Endothelial cell of umbilical vein (primary cell): ENCODE measurements around the gene OSCAR. TPM values are rescaled to one million over a fixed set of nuclear protein-coding genes. Genes with fewer than 3 reads are reported as not detected.

Experiments used
- BruUV-seq: library from RNA; stranded (reverse); fragments of 400-500 nt; replicated peaks from 2 replicates; lab custom pipeline; 2021; lab: Mats Ljungman, UMichigan
- CTCF ChIA-PET: fragments of 300-600, 350-600 bp; sonication (Branson Sonifier 250); formaldehyde crosslinking; loops from one replicate; lab custom pipeline; 2021; ENCODE audit warnings: antibody characterized with exemption, inconsistent platforms; lab: Charles Lee
- POLR2A ChIA-PET: fragments of 300-600, 350-600 bp; sonication (Branson Sonifier 250); formaldehyde crosslinking; loops from one replicate; lab custom pipeline; 2021; ENCODE audit warnings: antibody characterized with exemption, inconsistent platforms; lab: Charles Lee
- DNase-seq: peaks from one replicate; pipeline ENCODE4 v3.0.0-alpha.2; 2011; ENCODE audit warnings: low read depth, low spot score
- FAIRE-seq: peaks from 2 replicates; lab custom pipeline; 2011; peaks lifted over from hg19 to GRCh38; lab: Jason Lieb, UNC
- H2AFZ ChIP-seq: 2 replicates; pipeline ENCODE4 v1.6.0; 2012; ENCODE audit warnings: low read depth, low read length, control low read depth, inconsistent platforms
- H3K27ac ChIP-seq: 2 replicates; pipeline ENCODE4 v1.5.1; 2011; ENCODE audit warnings: low read depth, mild to moderate bottlenecking, control low read depth, low read length, moderate library complexity; ENCODE audit not compliant: insufficient read depth
- H3K27me3 ChIP-seq, 2 experiments: 2 replicates each; pipeline versions ENCODE4 v1.6.0 to v1.6.1; 2011; ENCODE audit warnings: low read length in 2 of 2, mixed read lengths in 1 of 2; ENCODE audit not compliant: control insufficient read depth in 2 of 2, insufficient read depth in 2 of 2
- H3K36me3 ChIP-seq, 2 experiments: 2 replicates in 1 of 2; 3 replicates in 1 of 2; pipeline ENCODE4 v1.5.1; 2011; ENCODE audit warnings: low read length in 2 of 2, mild to moderate bottlenecking in 1 of 2, moderate library complexity in 1 of 2; ENCODE audit not compliant: control insufficient read depth in 2 of 2, insufficient read depth in 2 of 2; ENCODE audit errors: extremely low read depth in 1 of 2
- H3K4me1 ChIP-seq: 3 replicates; pipeline ENCODE4 v1.5.1; 2011; ENCODE audit warnings: mild to moderate bottlenecking, low read length; ENCODE audit not compliant: control insufficient read depth, insufficient read depth; ENCODE audit errors: extremely low read depth
- H3K4me2 ChIP-seq: 2 replicates; pipeline ENCODE4 v1.6.1; 2011; ENCODE audit warnings: low read length, control low read depth, mixed read lengths; ENCODE audit not compliant: insufficient read depth
- H3K4me3 ChIP-seq, 3 experiments: fragments of 200-600 bp in 1 of 3; sonication (generic), shearing (Covaris generic) in 1 of 3; replicated peaks in 1 of 3; 2 replicates each; pipeline ENCODE4 v1.5.1; 2011 to 2016; ENCODE audit warnings: control low read depth in 3 of 3, low read length in 3 of 3, mild to moderate bottlenecking in 2 of 3, inconsistent platforms in 1 of 3, low read depth in 1 of 3, moderate library complexity in 1 of 3; ENCODE audit not compliant: insufficient read depth in 1 of 3
- H3K79me2 ChIP-seq: 2 replicates; pipeline ENCODE4 v1.6.0; 2012; ENCODE audit warnings: low read length, inconsistent platforms; ENCODE audit not compliant: control insufficient read depth, insufficient read depth
- H3K9ac ChIP-seq: replicated peaks from 2 replicates; pipeline ENCODE3; 2011; ENCODE audit warnings: low read length, control low read depth; ENCODE audit not compliant: insufficient read depth; ENCODE audit errors: extremely low read depth
- H3K9me1 ChIP-seq: replicated peaks from 3 replicates; pipeline ENCODE4 v1.6.0; 2011; ENCODE audit warnings: mild to moderate bottlenecking, low read length; ENCODE audit not compliant: control insufficient read depth, insufficient read depth; ENCODE audit errors: extremely low read depth
- H3K9me3 ChIP-seq: replicated peaks from 2 replicates; pipeline ENCODE4 v1.5.1; 2012; ENCODE audit warnings: low read length, inconsistent platforms; ENCODE audit not compliant: control insufficient read depth, insufficient read depth
- H4K20me1 ChIP-seq: replicated peaks from 2 replicates; pipeline ENCODE3; 2011; ENCODE audit warnings: mild to moderate bottlenecking, low read length; ENCODE audit not compliant: control insufficient read depth, insufficient read depth; ENCODE audit errors: extremely low read depth
- CTCF ChIP-seq, 2 donors: IDR thresholded peaks; 1 replicate in 1 of 2; 2 replicates in 1 of 2; pipeline ENCODE4 v1.5.1; 2011; ENCODE audit warnings: low read length in 2 of 2, mild to moderate bottlenecking in 2 of 2, moderate library complexity in 2 of 2, control low read depth in 1 of 2, inconsistent platforms in 1 of 2, low read depth in 1 of 2; ENCODE audit not compliant: insufficient read depth in 1 of 2; ENCODE audit errors: extremely low read depth in 1 of 2
- EZH2 ChIP-seq: IDR thresholded peaks from 2 replicates; pipeline ENCODE4 v1.6.1; 2012; ENCODE audit warnings: borderline replicate concordance, low read depth, mild to moderate bottlenecking, moderate library complexity, low read length, inconsistent platforms; ENCODE audit not compliant: severe bottlenecking
- FOS ChIP-seq: IDR thresholded peaks from 2 replicates; pipeline ENCODE4 v1.6.1; 2011; ENCODE audit warnings: mild to moderate bottlenecking, low read length, moderate library complexity, borderline replicate concordance; ENCODE audit not compliant: insufficient read depth
- GATA2 ChIP-seq: IDR thresholded peaks from 2 replicates; pipeline ENCODE4 v1.7.0; 2011; ENCODE audit warnings: low read depth, mild to moderate bottlenecking, moderate library complexity, mixed read lengths, low read length; ENCODE audit not compliant: insufficient read length, insufficient read depth
- JUN ChIP-seq: IDR thresholded peaks from 2 replicates; pipeline ENCODE4 v1.6.1; 2011; ENCODE audit warnings: borderline replicate concordance, low read depth; ENCODE audit not compliant: insufficient read length, insufficient read depth
- MAX ChIP-seq: IDR thresholded peaks from 2 replicates; pipeline ENCODE4 v1.6.1; 2011; ENCODE audit not compliant: insufficient read depth, insufficient read length
- MYC ChIP-seq: IDR thresholded peaks from one replicate; pipeline ENCODE4 v1.6.1; 2011; ENCODE audit warnings: mild to moderate bottlenecking, low read depth, low read length
- POLR2A ChIP-seq: IDR thresholded peaks from 2 replicates; pipeline ENCODE4 v1.6.1; 2012; ENCODE audit warnings: low read depth, mild to moderate bottlenecking, control low read depth, low read length
- POLR2AphosphoS5 ChIP-seq: IDR thresholded peaks from 2 replicates; pipeline ENCODE4 v1.6.1; 2012; ENCODE audit warnings: low read depth, mild to moderate bottlenecking, control low read depth, low read length, moderate library complexity; ENCODE audit not compliant: insufficient read depth
- dilution Hi-C: fragments of 300-500 bp; cut with MboI; formaldehyde crosslinking; loops from one replicate; pipeline ENCODE4 v1.15.0; 2019; ENCODE audit warnings: low sequenced_read_pairs; ENCODE audit not compliant: extremely low pct_ligation_motif_present
- intact Hi-C: fragments of 100-400 bp; cut with micrococcal nuclease; formaldehyde crosslinking; loops from one replicate; pipeline ENCODE4 v1.10.0; 2022
- polyA plus RNA-seq, 4 experiments: library from polyadenylated mRNA; depleted of rRNA in 3 of 4; stranded (reverse) in 3 of 4; unstranded in 1 of 4; fragments of >200 nt; gene quantifications; 2 replicates each; pipeline versions ENCODE4 v1.2.1 to v1.2.3, GENCODE V29; 2011 to 2012; ENCODE audit warnings: missing spikeins in 1 of 4
- total RNA-seq: library from RNA; stranded (reverse); gene quantifications from 2 replicates; pipeline ENCODE4 v1.2.3, GENCODE V29; 2021

The OSCAR gene
- total and polyA plus RNA-seq, 2 donors (not counting 3 experiments of a cell fraction or from before 2014, with no cell fraction given) = 0.08 TPM; not detected in 1

GRCh38 chr19:54145541-54146158, 45.0 kb upstream of the OSCAR start:
- no peaks in the 10 kb centered on the region for H3K27me3 ChIP-seq
- BruUV-seq = no TSS peak
- ChIA-PET CTCF (no interaction called here), POLR2A (interaction anchor here (0.6 kb wide), 1 partner anchor 713 kb away, joined by 5 read pairs; no protein-coding TSS in a partner anchor)
- intact Hi-C loops (no loop called here), dilution Hi-C loops (no loop called here)
- no peak for TF ChIP-seq GATA2
- no peak for TF ChIP-seq POLR2AphosphoS5
- TF ChIP-seq EZH2 = no peak
- TF ChIP-seq CTCF (IDR thresholded peaks at IDR 0.05; ENCODE audit: extremely low read depth in 1 of 2, insufficient read depth in 1 of 2, low read depth in 1 of 2, low read length in 2 of 2) = no peak
- TF ChIP-seq JUN = no peak
- TF ChIP-seq POLR2A = no peak
- TF ChIP-seq MYC = no peak
- no peak for TF ChIP-seq MAX
- TF ChIP-seq FOS = no peak
- no peak overlapping the region for H3K4me3 ChIP-seq
- FAIRE-seq = no peak
- no peaks in the 10 kb centered on the region for H4K20me1 ChIP-seq
- H2AFZ ChIP-seq = no peak overlapping the region
- peaks cover 20% of the 10 kb centered on the region for H3K79me2 ChIP-seq
- H3K9me3 ChIP-seq = no peaks in the 10 kb centered on the region
- no peak for DNase-seq
- H3K4me2 ChIP-seq = no peak overlapping the region
- H3K9ac ChIP-seq = no peak overlapping the region
- H3K27ac ChIP-seq = no peak overlapping the region
- no peaks in the 10 kb centered on the region for H3K4me1 ChIP-seq
- peaks cover 29 to 60% of the 10 kb centered on the region in 2 experiments for H3K36me3 ChIP-seq
- no peaks in the 10 kb centered on the region for H3K9me1 ChIP-seq
